Astrocyte of the spinal cord (primary cell): ENCODE data around the gene PGRMC1.
"Not testable (repeated sequence)": the region's sequence is repeated elsewhere in the genome, so short reads cannot be mapped to it uniquely, and the experiment has no call there.

ENCODE experiments used
- DNase-seq: peaks from one replicate; pipeline ENCODE4 v3.0.0; 2011; ENCODE audit warnings: low read depth, low spot score
- H3K4me3 ChIP-seq: 2 replicates; pipeline ENCODE4 v1.5.1; 2011; ENCODE audit warnings: low read depth, mild to moderate bottlenecking, low read length, moderate library complexity
- in situ Hi-C: cut with HindIII; loops from 2 replicates; pipeline ENCODE4 v1.10.0; 2017; ENCODE audit warnings: low sequenced_read_pairs
- TF ChIP-seq, protein P1 (sequence below): IDR thresholded peaks from 2 replicates; pipeline ENCODE4 v1.5.1; 2012; ENCODE audit warnings: low read depth, mild to moderate bottlenecking, low read length, inconsistent platforms

The PGRMC1 gene

DNA sequence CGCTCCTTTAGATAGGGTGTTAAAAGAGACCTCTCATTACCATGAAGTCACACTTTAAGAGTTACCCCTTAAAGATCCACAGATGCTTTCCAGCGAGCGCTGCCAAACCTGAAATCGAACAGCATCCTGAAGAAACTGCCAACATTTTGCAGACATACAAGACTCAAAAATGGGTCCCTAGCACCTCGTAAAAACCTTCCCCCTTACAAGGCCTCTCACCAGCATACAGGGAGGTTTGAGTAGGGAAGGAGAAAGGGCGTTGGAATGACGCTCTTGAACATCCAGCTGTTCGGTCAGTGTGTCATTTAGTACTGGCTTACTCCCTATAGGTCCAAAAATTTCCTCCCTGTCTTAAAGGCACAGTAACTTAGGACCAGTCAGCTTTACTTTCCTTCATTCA is 45.3 kb upstream of the PGRMC1 start:
- TF ChIP-seq, protein P1, sequence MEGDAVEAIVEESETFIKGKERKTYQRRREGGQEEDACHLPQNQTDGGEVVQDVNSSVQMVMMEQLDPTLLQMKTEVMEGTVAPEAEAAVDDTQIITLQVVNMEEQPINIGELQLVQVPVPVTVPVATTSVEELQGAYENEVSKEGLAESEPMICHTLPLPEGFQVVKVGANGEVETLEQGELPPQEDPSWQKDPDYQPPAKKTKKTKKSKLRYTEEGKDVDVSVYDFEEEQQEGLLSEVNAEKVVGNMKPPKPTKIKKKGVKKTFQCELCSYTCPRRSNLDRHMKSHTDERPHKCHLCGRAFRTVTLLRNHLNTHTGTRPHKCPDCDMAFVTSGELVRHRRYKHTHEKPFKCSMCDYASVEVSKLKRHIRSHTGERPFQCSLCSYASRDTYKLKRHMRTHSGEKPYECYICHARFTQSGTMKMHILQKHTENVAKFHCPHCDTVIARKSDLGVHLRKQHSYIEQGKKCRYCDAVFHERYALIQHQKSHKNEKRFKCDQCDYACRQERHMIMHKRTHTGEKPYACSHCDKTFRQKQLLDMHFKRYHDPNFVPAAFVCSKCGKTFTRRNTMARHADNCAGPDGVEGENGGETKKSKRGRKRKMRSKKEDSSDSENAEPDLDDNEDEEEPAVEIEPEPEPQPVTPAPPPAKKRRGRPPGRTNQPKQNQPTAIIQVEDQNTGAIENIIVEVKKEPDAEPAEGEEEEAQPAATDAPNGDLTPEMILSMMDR: no peak
- H3K4me3 ChIP-seq: no peak overlapping the region
- in situ Hi-C loops: no loop called here
- DNase-seq: no peak

DNA sequence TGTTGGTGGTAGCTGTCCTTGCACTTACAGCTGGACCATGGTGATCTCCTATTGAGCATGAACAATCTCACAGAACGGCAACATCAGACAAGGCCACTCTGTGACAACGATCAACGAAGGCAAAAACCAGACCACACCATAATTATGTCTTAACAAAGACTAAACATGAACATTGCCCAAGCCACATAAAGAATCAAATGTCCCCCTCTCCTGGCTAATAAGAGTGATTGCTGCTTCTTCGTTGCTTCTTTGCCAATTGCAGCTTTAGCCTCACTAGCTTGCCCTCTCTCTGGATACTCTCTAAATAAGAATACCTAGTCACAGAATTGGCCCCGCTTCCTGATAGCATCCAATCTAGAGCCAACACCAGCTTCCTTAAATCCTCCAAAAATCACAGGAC is 41.5 kb upstream of the PGRMC1 start:
- in situ Hi-C loops: no loop called here

DNA sequence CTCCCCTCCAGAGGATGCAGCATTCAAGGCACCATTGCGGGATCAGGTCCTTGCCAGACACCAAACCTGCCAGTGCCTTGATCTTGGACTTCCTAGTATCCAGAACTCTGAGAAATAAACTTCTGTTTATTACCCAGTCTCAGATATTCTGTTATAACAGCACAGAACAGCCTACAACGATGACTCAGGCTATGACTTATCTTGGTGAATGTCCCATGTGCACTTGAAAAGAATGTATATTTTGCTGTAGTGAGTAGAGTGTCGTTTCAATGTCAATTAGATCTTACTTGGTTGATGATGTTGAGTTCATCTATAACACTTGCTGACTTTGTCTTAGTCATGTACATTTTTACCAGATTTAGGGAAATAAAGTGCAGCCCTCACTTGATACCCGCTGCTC is 34.5 kb upstream of the PGRMC1 start:
- H3K4me3 ChIP-seq: no peak overlapping the region
- in situ Hi-C loops: no loop called here
- DNase-seq: no peak
- TF ChIP-seq, protein P1: no peak

More for the DNA sequence above, 41.5 kb upstream of the PGRMC1 start:
- TF ChIP-seq, protein P1: no peak
- DNase-seq: no peak
- no peak overlapping the region for H3K4me3 ChIP-seq

DNA sequence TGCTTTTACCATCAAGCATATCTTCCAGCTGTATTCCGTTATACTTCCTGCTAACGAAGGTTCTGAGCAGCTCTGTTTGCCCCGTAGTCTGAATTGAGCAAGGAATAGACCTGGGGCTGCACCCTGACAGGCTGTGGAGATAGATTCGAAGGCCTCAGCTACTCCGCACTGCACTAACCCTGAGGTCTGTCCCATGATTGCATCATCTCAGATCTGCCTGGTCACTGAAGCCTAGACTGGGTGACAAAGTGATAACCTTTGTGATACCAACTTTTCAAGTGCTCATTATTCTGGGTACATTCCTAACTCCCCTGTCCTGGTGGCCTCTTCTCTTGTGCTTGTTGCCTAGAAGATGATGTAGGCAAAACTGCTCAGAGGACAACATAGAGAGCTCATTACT is 29.9 kb upstream of the PGRMC1 start:
- TF ChIP-seq, protein P1: no peak
- in situ Hi-C loops: no loop called here
- no peak for DNase-seq
- no peak overlapping the region for H3K4me3 ChIP-seq

DNA sequence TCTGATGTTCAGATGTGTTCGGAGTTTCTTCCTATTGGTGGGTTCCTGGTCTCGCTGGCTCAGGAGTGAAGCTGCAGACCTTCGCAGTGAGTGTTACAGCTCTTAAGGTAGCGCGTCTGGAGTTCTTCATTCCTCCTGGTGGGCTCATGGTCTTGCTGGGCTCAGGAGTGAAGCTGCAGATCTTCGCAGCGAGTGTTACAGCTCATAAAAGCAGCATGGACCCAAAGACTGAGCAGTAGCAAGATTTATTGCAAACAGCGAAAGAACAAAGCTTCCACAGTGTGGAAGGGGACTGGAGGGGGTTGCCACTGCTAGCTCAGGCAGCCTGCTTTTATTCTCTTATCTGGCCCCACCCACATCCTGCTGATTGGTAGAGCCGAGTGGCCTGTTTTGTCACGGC is 28.6 kb upstream of the PGRMC1 start:
- in situ Hi-C loops, H3K4me3 ChIP-seq, DNase-seq: not testable (repeated sequence)

DNA sequence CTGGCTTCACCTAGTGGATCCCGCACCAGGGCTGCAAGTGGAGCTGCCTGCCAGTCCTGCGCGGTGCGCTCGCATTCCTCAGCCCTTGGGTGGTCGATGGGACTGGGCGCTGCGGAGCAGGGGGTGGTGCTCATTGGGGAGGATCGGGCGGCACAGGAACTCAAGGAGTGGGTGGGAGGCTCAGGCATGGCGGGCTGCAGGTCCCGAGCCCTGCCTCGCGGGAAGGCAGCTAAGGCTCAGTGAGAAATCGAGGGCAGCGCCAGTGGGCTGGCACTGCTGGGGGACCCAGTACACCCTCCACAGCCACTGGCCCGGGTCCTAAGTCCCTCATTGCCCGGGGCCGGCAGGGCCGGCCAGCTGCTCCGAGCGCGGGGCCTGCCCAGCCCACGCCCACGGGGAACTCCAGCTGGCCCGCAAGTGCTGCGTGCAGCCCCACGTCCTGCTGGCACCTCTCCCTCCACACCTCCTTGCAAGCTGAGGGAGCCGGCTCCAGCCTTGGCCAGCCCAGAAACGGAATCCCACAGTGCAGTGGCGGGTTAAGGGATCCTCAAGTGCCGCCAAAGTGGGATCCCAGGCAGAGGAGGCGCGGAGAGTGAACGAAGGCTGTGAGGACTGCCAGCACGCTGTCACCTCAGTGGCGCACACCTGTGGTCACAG is 27.6 kb upstream of the PGRMC1 start:
- no peak for DNase-seq
- H3K4me3 ChIP-seq: no peak overlapping the region
- in situ Hi-C loops: no loop called here
- TF ChIP-seq, protein P1: no peak

DNA sequence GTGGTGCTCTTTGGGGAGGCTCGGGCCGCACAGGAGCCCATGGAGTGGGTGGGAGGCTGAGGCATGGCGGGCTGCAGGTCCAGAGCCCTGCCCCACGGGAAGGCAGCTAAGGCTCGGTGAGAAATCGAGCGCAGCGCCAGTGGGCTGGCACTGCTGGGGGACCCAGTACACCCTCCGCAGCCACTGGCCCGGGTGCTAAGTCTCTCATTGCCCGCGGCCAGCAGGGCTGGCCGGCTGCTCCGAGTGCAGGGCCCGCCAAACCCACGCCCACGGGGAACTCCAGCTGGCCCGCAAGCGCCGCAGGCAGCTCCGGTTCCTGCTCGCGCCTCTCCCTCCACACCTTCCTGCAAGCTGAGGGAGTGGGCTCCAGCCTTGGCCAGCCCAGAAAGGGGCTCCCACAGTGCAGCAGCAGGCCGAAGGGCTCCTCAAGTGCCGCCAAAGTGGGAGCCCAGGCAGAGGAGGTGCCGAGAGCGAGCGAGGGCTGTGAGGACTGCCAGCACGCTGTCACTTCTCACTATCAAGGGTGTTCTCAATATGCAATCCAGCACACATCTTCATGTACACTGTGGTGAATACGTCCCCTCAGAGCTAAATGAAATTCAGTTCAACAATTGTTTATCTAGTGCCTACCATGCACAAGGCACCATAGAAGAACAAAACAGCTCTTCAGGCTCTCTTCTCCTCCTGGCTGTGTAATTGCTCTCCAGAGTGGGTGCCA is 25.0 kb upstream of the PGRMC1 start:
- DNase-seq, H3K4me3 ChIP-seq, in situ Hi-C loops: not testable (repeated sequence)
